ENCODE data around the gene COL20A1.

- no peak for TF ChIP-seq CTCF (IDR thresholded peaks at IDR 0.05)
- TF ChIP-seq POLR2A (IDR thresholded peaks at IDR 0.05) = no peak
These were observed 66.4 kb downstream of the COL20A1 start for GRCh38 chr20:63359164-63359934.

Data from uterus (tissue), 2 donors.